Endothelial cell of umbilical vein (primary cell): Measurements from ENCODE around the gene MEPE. TPM values are rescaled to one million over a fixed set of nuclear protein-coding genes. Genes with fewer than 3 reads are reported as not detected.

Experiments used
- BruUV-seq: library from RNA; stranded (reverse); fragments of 400-500 nt; replicated peaks from 2 replicates; lab custom pipeline; 2021; lab: Mats Ljungman, UMichigan
- CTCF ChIA-PET: fragments of 300-600, 350-600 bp; sonication (Branson Sonifier 250); formaldehyde crosslinking; loops from one replicate; lab custom pipeline; 2021; ENCODE audit warnings: antibody characterized with exemption, inconsistent platforms; lab: Charles Lee
- POLR2A ChIA-PET: fragments of 300-600, 350-600 bp; sonication (Branson Sonifier 250); formaldehyde crosslinking; loops from one replicate; lab custom pipeline; 2021; ENCODE audit warnings: antibody characterized with exemption, inconsistent platforms; lab: Charles Lee
- DNase-seq: peaks from one replicate; pipeline ENCODE4 v3.0.0-alpha.2; 2011; ENCODE audit warnings: low read depth, low spot score
- FAIRE-seq: peaks from 2 replicates; lab custom pipeline; 2011; peaks lifted over from hg19 to GRCh38; lab: Jason Lieb, UNC
- H2AFZ ChIP-seq: 2 replicates; pipeline ENCODE4 v1.6.0; 2012; ENCODE audit warnings: low read depth, low read length, control low read depth, inconsistent platforms
- H3K27ac ChIP-seq: 2 replicates; pipeline ENCODE4 v1.5.1; 2011; ENCODE audit warnings: low read depth, mild to moderate bottlenecking, control low read depth, low read length, moderate library complexity; ENCODE audit not compliant: insufficient read depth
- H3K27me3 ChIP-seq, 2 experiments: 2 replicates each; pipeline versions ENCODE4 v1.6.0 to v1.6.1; 2011; ENCODE audit warnings: low read length in 2 of 2, mixed read lengths in 1 of 2; ENCODE audit not compliant: control insufficient read depth in 2 of 2, insufficient read depth in 2 of 2
- H3K36me3 ChIP-seq, 2 experiments: 2 replicates in 1 of 2; 3 replicates in 1 of 2; pipeline ENCODE4 v1.5.1; 2011; ENCODE audit warnings: low read length in 2 of 2, mild to moderate bottlenecking in 1 of 2, moderate library complexity in 1 of 2; ENCODE audit not compliant: control insufficient read depth in 2 of 2, insufficient read depth in 2 of 2; ENCODE audit errors: extremely low read depth in 1 of 2
- H3K4me1 ChIP-seq: 3 replicates; pipeline ENCODE4 v1.5.1; 2011; ENCODE audit warnings: mild to moderate bottlenecking, low read length; ENCODE audit not compliant: control insufficient read depth, insufficient read depth; ENCODE audit errors: extremely low read depth
- H3K4me2 ChIP-seq: 2 replicates; pipeline ENCODE4 v1.6.1; 2011; ENCODE audit warnings: low read length, control low read depth, mixed read lengths; ENCODE audit not compliant: insufficient read depth
- H3K4me3 ChIP-seq, 3 experiments: fragments of 200-600 bp in 1 of 3; sonication (generic), shearing (Covaris generic) in 1 of 3; replicated peaks in 1 of 3; 2 replicates each; pipeline ENCODE4 v1.5.1; 2011 to 2016; ENCODE audit warnings: control low read depth in 3 of 3, low read length in 3 of 3, mild to moderate bottlenecking in 2 of 3, inconsistent platforms in 1 of 3, low read depth in 1 of 3, moderate library complexity in 1 of 3; ENCODE audit not compliant: insufficient read depth in 1 of 3
- H3K79me2 ChIP-seq: 2 replicates; pipeline ENCODE4 v1.6.0; 2012; ENCODE audit warnings: low read length, inconsistent platforms; ENCODE audit not compliant: control insufficient read depth, insufficient read depth
- H3K9ac ChIP-seq: replicated peaks from 2 replicates; pipeline ENCODE3; 2011; ENCODE audit warnings: low read length, control low read depth; ENCODE audit not compliant: insufficient read depth; ENCODE audit errors: extremely low read depth
- H3K9me1 ChIP-seq: replicated peaks from 3 replicates; pipeline ENCODE4 v1.6.0; 2011; ENCODE audit warnings: mild to moderate bottlenecking, low read length; ENCODE audit not compliant: control insufficient read depth, insufficient read depth; ENCODE audit errors: extremely low read depth
- H3K9me3 ChIP-seq: replicated peaks from 2 replicates; pipeline ENCODE4 v1.5.1; 2012; ENCODE audit warnings: low read length, inconsistent platforms; ENCODE audit not compliant: control insufficient read depth, insufficient read depth
- H4K20me1 ChIP-seq: replicated peaks from 2 replicates; pipeline ENCODE3; 2011; ENCODE audit warnings: mild to moderate bottlenecking, low read length; ENCODE audit not compliant: control insufficient read depth, insufficient read depth; ENCODE audit errors: extremely low read depth
- EZH2 ChIP-seq: IDR thresholded peaks from 2 replicates; pipeline ENCODE4 v1.6.1; 2012; ENCODE audit warnings: borderline replicate concordance, low read depth, mild to moderate bottlenecking, moderate library complexity, low read length, inconsistent platforms; ENCODE audit not compliant: severe bottlenecking
- FOS ChIP-seq: IDR thresholded peaks from 2 replicates; pipeline ENCODE4 v1.6.1; 2011; ENCODE audit warnings: mild to moderate bottlenecking, low read length, moderate library complexity, borderline replicate concordance; ENCODE audit not compliant: insufficient read depth
- GATA2 ChIP-seq: IDR thresholded peaks from 2 replicates; pipeline ENCODE4 v1.7.0; 2011; ENCODE audit warnings: low read depth, mild to moderate bottlenecking, moderate library complexity, mixed read lengths, low read length; ENCODE audit not compliant: insufficient read length, insufficient read depth
- JUN ChIP-seq: IDR thresholded peaks from 2 replicates; pipeline ENCODE4 v1.6.1; 2011; ENCODE audit warnings: borderline replicate concordance, low read depth; ENCODE audit not compliant: insufficient read length, insufficient read depth
- MYC ChIP-seq: IDR thresholded peaks from one replicate; pipeline ENCODE4 v1.6.1; 2011; ENCODE audit warnings: mild to moderate bottlenecking, low read depth, low read length
- POLR2A ChIP-seq: IDR thresholded peaks from 2 replicates; pipeline ENCODE4 v1.6.1; 2012; ENCODE audit warnings: low read depth, mild to moderate bottlenecking, control low read depth, low read length
- POLR2AphosphoS5 ChIP-seq: IDR thresholded peaks from 2 replicates; pipeline ENCODE4 v1.6.1; 2012; ENCODE audit warnings: low read depth, mild to moderate bottlenecking, control low read depth, low read length, moderate library complexity; ENCODE audit not compliant: insufficient read depth
- dilution Hi-C: fragments of 300-500 bp; cut with MboI; formaldehyde crosslinking; loops from one replicate; pipeline ENCODE4 v1.15.0; 2019; ENCODE audit warnings: low sequenced_read_pairs; ENCODE audit not compliant: extremely low pct_ligation_motif_present
- intact Hi-C: fragments of 100-400 bp; cut with micrococcal nuclease; formaldehyde crosslinking; loops from one replicate; pipeline ENCODE4 v1.10.0; 2022
- polyA plus RNA-seq, 4 experiments: library from polyadenylated mRNA; depleted of rRNA in 3 of 4; stranded (reverse) in 3 of 4; unstranded in 1 of 4; fragments of >200 nt; gene quantifications; 2 replicates each; pipeline versions ENCODE4 v1.2.1 to v1.2.3, GENCODE V29; 2011 to 2012; ENCODE audit warnings: missing spikeins in 1 of 4
- total RNA-seq: library from RNA; stranded (reverse); gene quantifications from 2 replicates; pipeline ENCODE4 v1.2.3, GENCODE V29; 2021
- TF ChIP-seq, protein P1 (sequence below), 2 donors: IDR thresholded peaks; 1 replicate in 1 of 2; 2 replicates in 1 of 2; pipeline ENCODE4 v1.5.1; 2011; ENCODE audit warnings: low read length in 2 of 2, mild to moderate bottlenecking in 2 of 2, moderate library complexity in 2 of 2, control low read depth in 1 of 2, inconsistent platforms in 1 of 2, low read depth in 1 of 2; ENCODE audit not compliant: insufficient read depth in 1 of 2; ENCODE audit errors: extremely low read depth in 1 of 2
- TF ChIP-seq, protein P2 (sequence below): IDR thresholded peaks from 2 replicates; pipeline ENCODE4 v1.6.1; 2011; ENCODE audit not compliant: insufficient read depth, insufficient read length

MEPE gene
- total and polyA plus RNA-seq, 2 donors (not counting 3 experiments of a cell fraction or from before 2014, with no cell fraction given) = not detected

DNA sequence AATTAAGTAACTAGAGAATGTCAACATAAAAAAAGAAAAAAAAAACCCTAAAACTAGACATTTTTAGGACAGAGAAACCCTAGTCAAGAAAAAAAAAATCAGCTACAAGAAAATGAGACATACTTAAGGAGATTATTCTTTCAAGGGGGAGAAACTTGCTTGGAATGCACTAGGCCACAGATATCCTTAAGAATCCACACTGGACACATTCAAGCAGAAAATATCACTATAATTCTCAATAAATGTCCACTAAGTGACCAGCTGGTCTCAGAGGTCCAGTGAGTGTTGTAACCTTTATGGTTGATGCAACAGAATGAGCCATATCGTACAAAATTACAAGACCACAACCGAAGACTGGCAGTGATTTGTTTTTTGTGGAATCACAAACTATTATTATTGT is 49.0 kb upstream of the MEPE start:
- POLR2A ChIA-PET = no interaction called here
- no peak for DNase-seq
- Histone ChIP-seq H3K4me2 (no peak overlapping the region), H2AFZ (no peak overlapping the region), H3K27me3 (peaks cover 2 to 3% of the 10 kb centered on the region in 2 experiments), H3K79me2 (no peaks in the 10 kb centered on the region), H3K36me3 (no peaks in the 10 kb centered on the region), H3K4me1 (no peaks in the 10 kb centered on the region), H3K4me3 (no peak overlapping the region), H3K9me1 (no peaks in the 10 kb centered on the region), H4K20me1 (no peaks in the 10 kb centered on the region), H3K9me3 (no peaks in the 10 kb centered on the region), H3K9ac (no peak overlapping the region), H3K27ac (no peak overlapping the region)
- FAIRE-seq = no peak
- dilution Hi-C loops (no loop called here), intact Hi-C loops (no loop called here)
- BruUV-seq = no TSS peak
- TF ChIP-seq FOS = no peak
- no peak for TF ChIP-seq POLR2A
- TF ChIP-seq EZH2 = no peak
- CTCF ChIA-PET = no interaction called here

DNA sequence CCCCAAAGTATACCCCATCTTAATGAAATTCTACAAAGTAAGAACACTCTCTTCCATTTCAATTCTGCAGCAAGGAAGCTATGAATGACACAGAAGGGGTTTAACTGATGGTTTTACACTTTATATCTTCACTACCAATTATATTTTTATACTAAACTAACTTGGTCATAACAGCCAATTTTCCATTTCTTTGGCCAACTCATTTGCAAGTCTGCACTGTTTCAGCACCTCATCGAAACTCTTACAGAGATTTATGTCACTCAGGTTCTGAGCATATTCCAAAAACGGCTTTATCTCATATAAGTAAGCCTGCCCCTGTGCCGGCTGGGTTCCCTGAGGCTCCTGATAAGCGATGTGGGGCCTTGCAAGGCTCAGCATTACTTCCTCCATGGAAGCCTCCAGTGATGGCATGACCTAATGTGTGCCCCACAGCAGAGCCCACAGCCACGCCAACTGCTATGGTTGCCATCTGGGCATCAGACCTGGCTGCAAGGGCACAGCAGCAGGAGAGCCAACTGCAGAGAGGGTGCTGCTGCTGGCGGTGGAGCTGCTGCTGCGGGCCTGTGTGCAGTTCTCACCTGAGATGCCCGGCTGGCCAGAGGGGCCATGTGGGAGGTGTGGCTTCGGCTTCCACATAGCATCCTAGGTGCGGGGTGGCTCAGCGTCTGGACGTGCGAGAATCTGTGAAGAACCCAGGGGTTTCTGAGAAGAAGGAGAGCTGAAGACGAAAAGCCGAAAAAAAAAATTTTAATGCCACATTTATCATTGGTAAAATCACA is 46.8 kb upstream of the MEPE start:
- H3K4me3 ChIP-seq = no peak overlapping the region
- no peak overlapping the region for H3K4me2 ChIP-seq
- H4K20me1 ChIP-seq = no peaks in the 10 kb centered on the region
- DNase-seq (no peak), FAIRE-seq (no peak)
- ChIA-PET POLR2A (no interaction called here), CTCF (no interaction called here)
- no peaks in the 10 kb centered on the region for H3K9me1 ChIP-seq
- no peak overlapping the region for H3K27ac ChIP-seq
- H3K36me3 ChIP-seq = no peaks in the 10 kb centered on the region
- H3K9ac ChIP-seq = no peak overlapping the region
- TF ChIP-seq POLR2AphosphoS5 = no peak
- TF ChIP-seq EZH2 = no peak
- TF ChIP-seq FOS = no peak
- no peak for TF ChIP-seq POLR2A
- no peak for TF ChIP-seq JUN
- TF ChIP-seq, protein P1, sequence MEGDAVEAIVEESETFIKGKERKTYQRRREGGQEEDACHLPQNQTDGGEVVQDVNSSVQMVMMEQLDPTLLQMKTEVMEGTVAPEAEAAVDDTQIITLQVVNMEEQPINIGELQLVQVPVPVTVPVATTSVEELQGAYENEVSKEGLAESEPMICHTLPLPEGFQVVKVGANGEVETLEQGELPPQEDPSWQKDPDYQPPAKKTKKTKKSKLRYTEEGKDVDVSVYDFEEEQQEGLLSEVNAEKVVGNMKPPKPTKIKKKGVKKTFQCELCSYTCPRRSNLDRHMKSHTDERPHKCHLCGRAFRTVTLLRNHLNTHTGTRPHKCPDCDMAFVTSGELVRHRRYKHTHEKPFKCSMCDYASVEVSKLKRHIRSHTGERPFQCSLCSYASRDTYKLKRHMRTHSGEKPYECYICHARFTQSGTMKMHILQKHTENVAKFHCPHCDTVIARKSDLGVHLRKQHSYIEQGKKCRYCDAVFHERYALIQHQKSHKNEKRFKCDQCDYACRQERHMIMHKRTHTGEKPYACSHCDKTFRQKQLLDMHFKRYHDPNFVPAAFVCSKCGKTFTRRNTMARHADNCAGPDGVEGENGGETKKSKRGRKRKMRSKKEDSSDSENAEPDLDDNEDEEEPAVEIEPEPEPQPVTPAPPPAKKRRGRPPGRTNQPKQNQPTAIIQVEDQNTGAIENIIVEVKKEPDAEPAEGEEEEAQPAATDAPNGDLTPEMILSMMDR (IDR thresholded peaks at IDR 0.05; ENCODE audit: extremely low read depth in 1 of 2, insufficient read depth in 1 of 2, low read depth in 1 of 2, low read length in 2 of 2) = no peak
- TF ChIP-seq MYC = no peak
- TF ChIP-seq, protein P2, sequence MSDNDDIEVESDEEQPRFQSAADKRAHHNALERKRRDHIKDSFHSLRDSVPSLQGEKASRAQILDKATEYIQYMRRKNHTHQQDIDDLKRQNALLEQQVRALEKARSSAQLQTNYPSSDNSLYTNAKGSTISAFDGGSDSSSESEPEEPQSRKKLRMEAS = no peak
- TF ChIP-seq GATA2 = no peak
- no peaks in the 10 kb centered on the region for H3K79me2 ChIP-seq
- no TSS peak for BruUV-seq
- intact Hi-C loops (no loop called here), dilution Hi-C loops (no loop called here)
- H3K27me3 ChIP-seq = peaks cover 2 to 4% of the 10 kb centered on the region in 2 experiments
- no peak overlapping the region for H2AFZ ChIP-seq
- H3K4me1 ChIP-seq = no peaks in the 10 kb centered on the region
- H3K9me3 ChIP-seq = no peaks in the 10 kb centered on the region
